GM19099 (cell line): Measurements from ENCODE around the gene NOD1.

Experiments used
- POLR2A ChIP-seq: IDR thresholded peaks from 3 replicates; pipeline ENCODE4 v1.6.1; 2011; ENCODE audit warnings: low read depth; ENCODE audit not compliant: insufficient read length; ENCODE audit errors: extremely low read depth

The NOD1 gene

GRCh38 chr7:30436046-30436445 lies 42.5 kb downstream of the NOD1 start:
- no peak for TF ChIP-seq POLR2A

GRCh38 chr7:30434140-30434799 lies 44.3 kb downstream of the NOD1 start:
- no peak for TF ChIP-seq POLR2A

- TF ChIP-seq POLR2A: no peak
Observed at GRCh38 chr7:30433506-30433905, 45.1 kb downstream of the NOD1 start.

GRCh38 chr7:30433082-30433481 lies 45.5 kb downstream of the NOD1 start:
- no peak for TF ChIP-seq POLR2A

GRCh38 chr7:30430777-30431176 lies 47.8 kb downstream of the NOD1 start:
- no peak for TF ChIP-seq POLR2A

- no peak for TF ChIP-seq POLR2A
Observed at GRCh38 chr7:30430276-30430675, 48.3 kb downstream of the NOD1 start.

GRCh38 chr7:30429156-30429530 lies 49.4 kb downstream of the NOD1 start:
- TF ChIP-seq POLR2A: no peak

GRCh38 chr7:30428246-30429155 lies 50.1 kb downstream of the NOD1 start:
- TF ChIP-seq POLR2A: no peak

GRCh38 chr7:30427296-30428070 lies 51.1 kb downstream of the NOD1 start:
- no peak for TF ChIP-seq POLR2A

- no peak for TF ChIP-seq POLR2A
Observed at GRCh38 chr7:30424506-30424905, 54.1 kb downstream of the NOD1 start.

- no peak for TF ChIP-seq POLR2A
Observed at GRCh38 chr7:30423788-30424505, 54.6 kb downstream of the NOD1 start.

- TF ChIP-seq POLR2A: no peak
Observed at GRCh38 chr7:30422922-30423321, 55.7 kb downstream of the NOD1 start.

- TF ChIP-seq POLR2A: no peak
Observed at GRCh38 chr7:30421647-30422196, 56.9 kb downstream of the NOD1 start.

- TF ChIP-seq POLR2A: no peak
Observed at GRCh38 chr7:30420662-30421061, 57.9 kb downstream of the NOD1 start.
